GM12892 (cell line): ENCODE measurements around the gene SFRP2.

Experiments
- DNase-seq: peaks from one replicate; pipeline ENCODE4 v3.0.0; 2011; ENCODE audit not compliant: insufficient read length
- FAIRE-seq: peaks from 2 replicates; lab custom pipeline; 2011; peaks lifted over from hg19 to GRCh38; lab: Jason Lieb, UNC
- POLR2A ChIP-seq: IDR thresholded peaks from 2 replicates; pipeline ENCODE4 v1.6.1; 2011; ENCODE audit warnings: low read depth, low read length, control low read depth
- POLR2AphosphoS5 ChIP-seq: IDR thresholded peaks from 2 replicates; pipeline ENCODE4 v1.6.1; 2011; ENCODE audit warnings: low read depth, low read length, control low read depth
- TAF1 ChIP-seq: IDR thresholded peaks from 2 replicates; pipeline ENCODE4 v1.6.1; 2011; ENCODE audit warnings: low read depth, mild to moderate bottlenecking, control low read depth, low read length, borderline replicate concordance

Gene SFRP2

DNA sequence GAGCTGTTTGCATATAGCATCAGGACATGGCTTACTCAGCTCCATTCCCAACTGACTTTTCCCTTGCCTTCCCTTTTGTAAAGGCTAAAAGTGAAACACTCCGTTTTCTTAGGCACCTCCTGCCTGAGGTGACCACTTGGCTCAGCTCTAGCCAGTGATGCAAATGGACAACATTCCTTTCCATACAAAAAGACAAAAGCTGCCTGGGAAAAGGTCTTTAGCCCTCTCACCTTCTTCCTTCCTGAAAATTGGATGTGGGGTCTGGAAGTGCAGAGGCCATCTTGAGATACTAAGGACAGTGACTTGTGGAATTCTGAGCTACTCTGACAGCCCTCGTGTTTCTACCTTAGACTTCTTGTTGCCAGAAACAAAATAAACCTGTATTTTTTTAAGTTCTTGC lies 27.7 kb upstream of the SFRP2 start:
- FAIRE-seq: no peak
- DNase-seq: no peak
- no peak for TF ChIP-seq TAF1
- TF ChIP-seq POLR2A: no peak
- no peak for TF ChIP-seq POLR2AphosphoS5

DNA sequence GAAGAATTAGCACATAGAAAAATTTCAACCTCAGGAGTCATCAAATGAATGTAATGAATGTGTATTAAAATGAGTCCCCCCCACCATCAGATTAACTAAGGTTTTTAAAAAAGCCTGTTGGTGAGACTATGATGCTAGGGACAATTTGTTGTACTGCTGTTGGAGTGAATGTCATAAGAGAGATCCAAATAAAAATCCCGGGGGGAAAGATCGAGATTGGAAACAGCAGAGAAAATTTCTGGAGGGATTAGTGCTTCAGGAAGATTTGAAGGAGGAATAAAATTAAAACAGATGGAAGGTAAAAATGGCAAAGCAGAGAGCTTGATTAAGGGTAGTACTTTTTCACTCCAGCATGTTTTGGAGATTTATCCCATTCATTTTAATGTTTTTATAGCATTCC lies 25.9 kb upstream of the SFRP2 start:
- no peak for TF ChIP-seq TAF1
- no peak for TF ChIP-seq POLR2A
- no peak for TF ChIP-seq POLR2AphosphoS5
- no peak for DNase-seq
- no peak for FAIRE-seq

GRCh38 chr4:153809916-153810810 lies 21.3 kb upstream of the SFRP2 start:
- no peak for TF ChIP-seq POLR2A
- no peak for TF ChIP-seq POLR2AphosphoS5
- TF ChIP-seq TAF1: no peak
- FAIRE-seq: no peak
- no peak for DNase-seq

DNA sequence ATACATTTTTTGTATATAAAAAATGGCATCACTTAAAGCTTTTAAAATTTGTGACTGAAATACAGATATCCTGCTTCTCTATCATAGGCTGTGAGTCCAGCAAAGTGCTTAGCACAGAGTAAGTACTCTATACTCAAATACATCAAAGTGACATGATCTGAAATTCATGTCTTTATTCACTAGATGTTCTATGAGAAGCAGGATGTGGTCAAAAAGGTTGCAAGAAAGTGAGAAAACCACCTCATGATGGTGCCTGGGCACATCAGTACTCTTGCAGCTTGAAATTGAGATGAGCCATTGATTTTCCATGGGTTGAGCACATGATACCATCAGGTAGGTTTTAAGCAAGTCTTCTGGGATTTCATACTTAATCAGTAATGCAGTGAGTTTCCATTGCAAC lies 20.4 kb upstream of the SFRP2 start:
- no peak for DNase-seq
- FAIRE-seq: no peak
- no peak for TF ChIP-seq POLR2A
- TF ChIP-seq TAF1: no peak
- no peak for TF ChIP-seq POLR2AphosphoS5

GRCh38 chr4:153808175-153808574 lies 19.3 kb upstream of the SFRP2 start:
- TF ChIP-seq POLR2A: no peak
- no peak for TF ChIP-seq TAF1
- TF ChIP-seq POLR2AphosphoS5: no peak
- FAIRE-seq (no peak), DNase-seq (no peak)

DNA sequence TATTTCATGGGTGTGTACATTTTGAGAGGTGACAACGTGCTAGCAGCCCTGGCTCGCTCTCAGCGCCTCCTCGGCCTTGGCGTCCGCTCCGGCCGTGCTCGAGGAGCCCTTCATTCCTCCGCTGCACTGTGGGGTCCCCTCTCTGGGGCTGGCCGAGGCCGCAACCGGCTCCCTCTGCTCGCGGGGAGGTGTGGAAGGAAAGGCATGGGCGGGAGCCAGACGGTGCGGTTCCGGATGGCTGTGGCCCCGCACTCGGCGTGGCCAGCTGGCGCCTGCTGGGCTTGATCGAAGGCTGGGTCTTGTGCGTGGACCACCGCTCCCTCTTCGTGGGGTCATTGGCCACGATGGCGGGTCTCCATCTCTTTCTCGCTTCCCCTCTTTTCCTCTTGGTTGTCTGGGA lies 17.2 kb upstream of the SFRP2 start:
- FAIRE-seq: no peak
- TF ChIP-seq POLR2A (no peak), POLR2AphosphoS5 (no peak), TAF1 (no peak)
- no peak for DNase-seq

DNA sequence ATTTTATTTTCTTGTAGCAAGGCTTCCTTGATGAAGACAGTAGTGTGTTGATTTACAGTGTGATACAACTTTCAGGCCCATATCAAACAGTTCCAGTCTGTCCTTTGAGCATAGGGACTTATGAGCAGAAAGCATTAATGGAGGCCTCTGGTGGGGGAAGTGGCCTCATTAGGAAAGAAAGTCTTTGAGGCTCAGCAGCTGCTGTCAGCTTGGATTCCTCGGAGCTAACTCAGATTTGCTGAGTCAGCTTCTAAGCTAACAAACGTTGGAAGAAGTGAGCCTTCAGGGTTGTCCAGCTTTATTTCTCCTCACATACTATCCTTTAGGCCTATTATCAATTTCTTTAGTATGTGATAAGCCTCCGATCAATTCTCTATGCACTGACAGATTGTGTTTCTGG lies 15.8 kb upstream of the SFRP2 start:
- FAIRE-seq: no peak
- DNase-seq: no peak
- TF ChIP-seq TAF1: no peak
- TF ChIP-seq POLR2AphosphoS5: no peak
- no peak for TF ChIP-seq POLR2A

DNA sequence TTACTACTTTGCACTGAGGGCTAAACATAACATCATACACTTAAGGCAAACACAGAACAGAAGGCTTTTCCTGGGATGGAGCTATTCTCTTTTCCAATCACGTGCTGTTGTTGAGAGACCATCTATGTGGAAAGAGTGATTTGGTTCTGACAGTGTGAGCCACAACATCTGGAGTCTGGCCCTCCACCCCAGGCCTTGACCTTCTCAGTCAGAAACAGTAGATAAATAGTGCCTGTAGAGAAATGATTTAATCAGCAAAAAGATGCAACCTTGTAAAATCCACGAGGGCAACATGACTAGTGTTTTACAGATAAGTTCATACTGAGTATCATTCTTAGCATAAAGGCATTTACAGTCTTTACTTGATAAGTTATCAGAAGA lies 10.8 kb upstream of the SFRP2 start:
- DNase-seq: no peak
- TF ChIP-seq TAF1 (no peak), POLR2AphosphoS5 (no peak), POLR2A (no peak)
- FAIRE-seq: no peak

DNA sequence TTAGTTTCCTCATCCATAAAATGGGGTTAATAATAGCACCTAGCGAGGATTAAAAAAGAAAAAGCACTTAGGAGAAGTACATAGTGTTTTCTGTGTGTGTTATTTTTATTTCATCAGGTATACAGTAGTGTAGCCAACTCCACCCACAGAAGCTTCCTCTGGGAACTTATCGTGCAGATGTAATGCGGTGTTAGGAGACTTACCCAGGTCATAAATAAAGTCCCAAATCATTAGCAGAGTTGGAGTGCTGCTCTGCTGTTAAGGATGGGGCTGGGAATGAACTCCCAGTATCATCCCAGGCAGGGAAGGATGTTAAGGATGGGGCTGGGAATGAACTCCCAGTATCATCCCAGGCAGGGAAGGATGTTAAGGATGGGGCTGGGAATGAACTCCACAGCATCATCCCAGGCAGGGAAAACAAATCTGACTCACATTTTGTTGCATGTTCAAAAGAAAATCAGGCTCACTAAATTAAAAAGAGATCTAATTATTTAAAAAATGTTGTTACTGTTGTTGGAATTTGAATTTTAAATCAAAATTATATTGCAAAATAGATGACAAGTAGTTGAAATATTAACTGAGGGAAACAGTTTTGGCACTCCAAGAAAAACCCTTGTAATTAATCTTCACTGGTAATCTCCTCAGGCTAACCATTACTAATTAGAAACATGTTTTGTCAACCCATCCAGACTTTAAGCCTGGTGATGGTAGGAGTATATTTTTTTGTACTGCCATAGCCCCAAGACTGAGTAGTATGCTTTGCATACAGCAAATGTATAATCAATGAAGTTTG lies 10.2 kb upstream of the SFRP2 start:
- FAIRE-seq (no peak), DNase-seq (no peak)
- no peak for TF ChIP-seq TAF1
- TF ChIP-seq POLR2A: no peak
- TF ChIP-seq POLR2AphosphoS5: no peak

DNA sequence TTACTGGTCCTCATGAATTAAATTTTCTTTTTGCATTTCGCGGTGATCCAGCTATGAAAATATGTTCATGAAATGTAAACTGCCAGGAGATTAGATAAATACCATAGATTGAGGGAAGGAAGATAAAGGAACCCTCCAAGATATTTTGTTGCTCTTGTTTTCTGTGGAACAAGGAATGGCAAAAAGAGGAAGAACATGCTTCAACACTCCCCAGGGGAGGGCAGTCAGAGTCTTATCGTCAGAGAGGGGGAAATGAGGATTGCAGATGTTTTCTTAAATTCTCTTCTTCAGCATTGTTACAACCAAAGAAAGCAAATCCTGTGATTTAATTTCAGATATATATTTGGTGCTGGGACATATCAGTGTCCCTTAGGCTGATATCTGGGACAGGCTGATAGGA lies 9.5 kb upstream of the SFRP2 start:
- FAIRE-seq: no peak
- TF ChIP-seq TAF1 (no peak), POLR2A (no peak), POLR2AphosphoS5 (no peak)
- no peak for DNase-seq

DNA sequence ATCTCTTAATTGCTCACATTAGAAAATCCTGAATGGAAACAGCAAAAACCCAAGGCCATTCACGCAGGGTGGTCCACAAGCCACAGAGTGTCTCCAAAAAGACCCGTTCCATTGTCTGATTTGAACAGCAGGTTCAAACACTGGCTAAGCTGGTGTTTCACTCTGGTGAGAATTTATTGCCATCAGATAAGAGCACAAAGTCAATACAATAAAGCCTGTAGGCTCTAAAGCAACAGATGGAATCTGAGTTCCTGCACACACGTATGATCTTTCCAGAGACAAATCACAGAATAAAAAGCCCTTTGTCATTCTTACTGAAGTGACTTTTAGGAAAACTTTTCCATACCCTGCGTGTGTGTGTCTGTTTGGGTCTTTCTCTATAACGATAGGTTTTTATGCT lies 5.1 kb upstream of the SFRP2 start:
- no peak for DNase-seq
- FAIRE-seq: no peak
- TF ChIP-seq POLR2AphosphoS5 (no peak), TAF1 (no peak), POLR2A (no peak)
